Measurements from ENCODE around the gene SDCBP2.
A peak's percentile ranks its signal among the peaks of the same experiment; 100 is the strongest.

SDCBP2 gene, protein sequence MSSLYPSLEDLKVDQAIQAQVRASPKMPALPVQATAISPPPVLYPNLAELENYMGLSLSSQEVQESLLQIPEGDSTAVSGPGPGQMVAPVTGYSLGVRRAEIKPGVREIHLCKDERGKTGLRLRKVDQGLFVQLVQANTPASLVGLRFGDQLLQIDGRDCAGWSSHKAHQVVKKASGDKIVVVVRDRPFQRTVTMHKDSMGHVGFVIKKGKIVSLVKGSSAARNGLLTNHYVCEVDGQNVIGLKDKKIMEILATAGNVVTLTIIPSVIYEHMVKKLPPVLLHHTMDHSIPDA

DNA sequence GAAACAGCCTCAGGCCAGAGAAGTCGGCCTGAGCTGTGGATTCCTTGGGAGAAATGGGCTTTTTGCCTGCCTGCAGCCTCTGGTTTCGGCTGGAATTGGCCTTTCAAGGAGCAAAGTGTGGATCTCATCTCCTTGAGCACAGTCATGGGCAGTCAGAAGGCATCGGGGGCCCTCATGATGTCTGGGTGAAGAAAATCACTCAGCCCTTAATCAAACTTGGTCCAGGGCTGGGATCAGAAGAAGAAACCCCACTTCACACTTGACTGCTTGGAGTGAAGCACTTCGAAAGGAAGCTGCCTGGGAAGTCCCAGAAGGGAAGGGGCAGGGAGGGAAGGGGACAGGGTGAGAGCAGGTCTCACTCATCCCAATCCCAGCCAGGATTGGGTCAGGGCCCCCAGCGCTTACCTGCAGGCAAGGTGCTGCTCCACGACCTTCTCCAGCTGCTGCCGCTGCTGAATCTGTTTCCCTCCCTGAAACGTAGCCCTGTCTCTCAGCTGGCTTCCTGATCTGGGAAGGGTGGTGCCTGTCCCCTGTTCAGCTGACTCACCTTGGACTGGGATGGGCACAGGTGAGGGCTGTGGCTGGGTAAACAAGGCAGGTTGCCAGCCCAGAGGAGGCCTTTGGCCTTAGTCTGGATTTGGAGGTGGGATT is at the start of gene SDCBP2:
Gene SDCBP2, minus strand, starts transcription at position 460 of the 651 bp plus-strand sequence. CDS start 8,723 bp downstream, outside the sequence.
- DNase-seq, result peak; percentile 72

DNA sequence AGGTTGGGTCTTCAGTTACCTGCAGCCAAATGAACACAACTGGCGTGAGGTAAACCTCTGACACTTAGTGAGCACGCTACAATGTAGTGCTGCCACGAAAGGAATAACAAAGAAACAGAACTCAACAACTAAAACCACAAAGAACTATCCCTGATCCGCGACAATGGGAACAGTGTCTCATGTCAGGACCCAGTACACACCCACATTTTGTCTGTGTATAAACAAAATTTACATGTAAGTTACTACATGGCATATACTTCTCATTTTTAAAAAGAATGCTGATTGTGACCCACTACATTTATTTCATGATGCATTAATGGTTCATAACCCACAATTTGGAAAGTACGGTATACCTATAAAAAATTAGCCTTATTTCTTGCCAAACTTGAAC is 49.8 kb upstream of the SDCBP2 start:
- no peak for DNase-seq

DNA sequence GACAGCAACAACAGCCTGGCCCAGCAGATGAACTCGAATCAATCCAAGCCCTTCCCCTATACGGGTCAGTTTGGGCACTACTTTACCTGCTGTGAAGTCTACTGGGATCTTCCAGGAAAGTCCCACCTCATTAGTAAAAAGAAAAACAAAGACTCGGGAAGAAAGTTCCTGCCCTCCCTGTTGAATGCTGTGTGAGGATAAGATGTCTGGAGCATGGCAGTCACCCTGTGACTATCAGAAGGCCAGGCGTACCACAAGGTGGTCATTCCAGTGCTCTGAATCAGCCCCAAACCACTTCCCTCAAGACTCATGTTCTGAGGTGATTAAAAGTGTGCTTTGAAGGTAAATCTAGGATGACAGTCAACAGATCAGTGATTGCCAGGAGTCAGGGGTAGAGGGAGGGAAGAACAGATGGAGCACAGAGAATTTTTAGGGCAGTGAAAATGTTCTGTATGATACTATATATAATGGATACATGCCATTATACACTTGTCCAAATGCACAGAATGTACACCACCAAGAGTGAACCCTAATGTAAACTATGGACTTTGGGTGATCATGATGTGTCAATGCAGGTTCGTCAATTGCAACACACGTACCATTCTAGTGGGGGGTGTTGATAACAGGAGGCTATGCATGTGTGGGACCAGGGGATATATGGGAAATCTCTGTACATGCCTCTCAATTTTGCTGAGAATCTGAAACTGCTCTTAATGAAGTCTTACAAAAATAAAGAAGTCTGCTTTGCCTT is 49.2 kb upstream of the SDCBP2 start:
- no peak for DNase-seq

DNA sequence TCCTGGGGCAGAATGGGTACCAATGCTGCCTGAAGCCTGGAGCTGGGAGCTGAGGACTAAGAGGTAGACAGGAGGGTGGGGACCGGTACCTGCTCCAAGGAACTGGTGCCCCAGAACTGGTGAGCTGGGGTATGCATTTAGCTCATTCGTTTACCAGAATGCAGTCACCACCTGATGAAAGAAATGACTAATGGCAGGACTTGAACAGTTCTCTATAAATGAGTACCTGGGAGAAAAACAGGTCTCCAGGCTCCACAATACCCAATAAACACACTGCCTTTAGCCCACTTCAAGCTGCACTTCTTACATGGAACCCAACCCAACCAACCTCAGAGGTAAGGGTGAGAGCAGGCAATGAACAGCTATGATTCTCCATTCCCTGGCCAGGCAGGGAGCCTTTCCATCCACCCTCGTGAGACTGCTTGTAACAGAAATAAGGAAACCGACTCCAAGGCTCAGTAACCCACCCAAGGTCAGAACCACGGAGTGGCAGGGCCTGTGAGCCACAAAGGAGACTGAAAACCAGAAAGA is 48.5 kb upstream of the SDCBP2 start:
- no peak for DNase-seq

DNA sequence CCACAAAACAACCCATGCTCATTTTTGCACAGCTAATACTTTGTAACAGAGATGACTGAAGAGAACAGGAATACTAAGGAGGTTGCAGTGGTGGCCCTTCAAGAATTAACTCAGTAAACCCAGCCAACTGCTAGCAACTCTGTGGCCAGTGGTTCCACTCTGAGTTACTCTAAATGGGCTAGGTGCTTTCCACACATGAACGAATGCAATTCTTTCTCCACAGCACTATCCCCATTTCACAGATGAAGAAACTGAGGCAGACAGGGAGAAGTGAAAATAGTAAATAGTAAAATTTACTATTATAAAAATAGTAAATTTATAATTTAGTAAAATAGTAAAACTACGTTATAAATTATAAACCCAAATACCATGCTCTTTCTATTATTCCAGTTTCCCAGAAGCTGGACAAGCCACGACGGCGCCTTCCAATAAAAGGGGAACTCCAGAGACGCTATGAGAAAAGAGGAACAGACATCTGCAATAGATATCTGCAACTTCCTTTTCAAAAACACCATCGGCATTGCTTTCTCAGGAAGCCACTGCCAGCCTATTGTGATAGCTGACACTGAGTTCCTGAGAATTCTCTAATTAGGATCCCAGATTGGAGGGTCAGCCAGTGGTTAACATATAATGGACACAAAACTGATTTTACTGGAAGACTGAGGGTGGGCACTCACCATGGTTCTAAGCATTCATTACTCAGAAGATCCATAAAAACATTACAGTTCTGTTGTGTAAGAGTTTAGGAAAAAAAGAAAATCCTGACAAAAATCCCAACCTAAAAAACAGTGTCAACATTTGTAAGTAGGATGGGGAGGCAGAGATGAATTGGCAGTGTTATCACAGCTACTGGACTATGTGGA is 47.7 kb upstream of the SDCBP2 start:
- no peak for DNase-seq

DNA sequence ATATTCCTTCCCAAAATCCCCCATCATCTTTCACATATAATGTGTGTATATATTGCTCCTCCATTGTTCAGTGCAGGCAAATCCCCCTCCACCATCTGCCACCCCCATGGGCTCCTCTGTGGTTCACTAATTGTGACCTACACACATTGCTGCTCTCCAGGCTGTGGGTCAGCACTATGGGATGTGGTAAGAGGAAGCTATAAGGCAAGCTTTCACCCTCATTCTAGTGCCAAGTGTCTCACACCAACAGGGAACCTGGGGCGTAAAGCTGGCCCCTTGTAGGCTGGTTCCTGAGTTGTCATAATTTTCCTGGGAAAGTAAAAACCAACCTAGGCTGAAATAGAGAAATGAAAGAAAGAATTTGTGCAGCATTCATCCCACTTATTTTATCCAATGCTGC is 47.1 kb upstream of the SDCBP2 start:
- DNase-seq, result no peak

DNA sequence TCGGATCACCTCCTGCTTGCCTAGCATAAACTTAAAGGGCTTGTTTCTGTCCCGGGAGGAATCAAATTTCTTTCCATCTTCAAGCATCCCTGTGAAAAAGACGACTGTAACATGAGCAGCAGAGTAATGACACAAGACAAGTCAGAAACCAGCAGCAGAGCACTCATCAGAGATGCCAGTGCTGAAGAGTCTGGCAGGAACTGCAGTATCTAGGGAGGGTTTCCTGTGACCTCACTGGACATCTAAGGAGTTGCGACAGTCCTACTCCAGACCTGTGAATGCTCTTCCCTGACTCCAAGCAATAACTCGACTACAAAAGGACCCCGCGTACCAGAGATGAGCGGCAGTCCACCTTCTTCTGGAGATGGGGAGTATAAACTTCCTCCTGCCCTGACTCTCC is 46.6 kb upstream of the SDCBP2 start:
- no peak for DNase-seq

DNA sequence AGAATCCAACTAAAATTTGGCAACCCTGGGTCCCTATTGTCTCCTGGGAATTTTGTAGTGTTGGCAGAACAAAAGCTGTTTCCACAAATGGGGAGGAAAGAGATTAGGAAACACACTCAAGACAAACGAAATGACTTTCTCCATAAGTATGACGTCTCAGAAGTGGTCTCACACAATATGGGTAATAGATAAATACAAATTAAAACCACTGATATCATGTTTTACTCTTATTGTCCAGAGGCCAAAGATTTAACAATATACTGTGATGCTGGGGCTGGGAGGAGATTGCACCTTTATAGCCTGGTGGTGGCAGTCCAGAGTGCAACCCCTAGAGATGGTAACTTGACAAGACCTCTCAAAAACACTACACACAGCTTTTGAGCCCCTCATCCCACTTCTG is 45.3 kb upstream of the SDCBP2 start:
- no peak for DNase-seq

DNA sequence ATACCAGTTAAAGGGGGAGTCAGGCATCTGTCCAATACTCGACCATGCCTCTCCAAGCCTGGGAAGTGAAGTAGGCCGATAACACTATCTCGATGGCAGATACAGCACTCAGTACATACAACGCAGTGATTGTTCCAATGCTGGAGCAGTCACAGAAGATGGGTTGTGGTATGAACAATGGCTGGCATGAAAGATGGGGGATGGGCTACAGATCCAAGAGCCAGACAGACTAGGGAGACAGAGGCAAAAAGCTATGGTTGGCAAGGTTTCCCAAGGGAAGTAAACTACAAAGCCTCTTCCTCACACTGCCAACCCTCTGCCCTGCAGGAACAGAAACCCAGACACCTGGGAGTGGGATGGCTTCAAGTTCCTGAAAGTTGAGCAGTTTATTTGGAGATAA is 44.7 kb upstream of the SDCBP2 start:
- DNase-seq, result no peak

DNA sequence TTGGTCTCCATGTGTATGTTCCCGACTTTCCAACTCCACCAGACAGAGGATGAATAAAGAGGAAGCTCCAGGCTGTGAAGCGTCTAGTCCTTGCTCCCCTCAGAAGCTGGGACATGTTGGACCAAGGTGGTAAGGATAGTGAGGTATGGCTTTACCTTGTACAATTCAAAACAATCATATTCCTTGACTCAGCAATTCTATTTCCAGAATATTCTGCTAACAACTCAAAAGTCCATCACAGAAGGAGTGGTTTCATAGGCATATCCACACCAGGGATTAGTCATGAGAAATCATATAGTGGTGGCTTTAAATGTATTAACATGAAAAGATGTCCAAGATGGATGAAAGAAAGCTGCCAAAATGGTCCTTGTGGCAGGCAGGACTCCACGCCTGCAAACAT is 44.1 kb upstream of the SDCBP2 start:
- no peak for DNase-seq

DNA sequence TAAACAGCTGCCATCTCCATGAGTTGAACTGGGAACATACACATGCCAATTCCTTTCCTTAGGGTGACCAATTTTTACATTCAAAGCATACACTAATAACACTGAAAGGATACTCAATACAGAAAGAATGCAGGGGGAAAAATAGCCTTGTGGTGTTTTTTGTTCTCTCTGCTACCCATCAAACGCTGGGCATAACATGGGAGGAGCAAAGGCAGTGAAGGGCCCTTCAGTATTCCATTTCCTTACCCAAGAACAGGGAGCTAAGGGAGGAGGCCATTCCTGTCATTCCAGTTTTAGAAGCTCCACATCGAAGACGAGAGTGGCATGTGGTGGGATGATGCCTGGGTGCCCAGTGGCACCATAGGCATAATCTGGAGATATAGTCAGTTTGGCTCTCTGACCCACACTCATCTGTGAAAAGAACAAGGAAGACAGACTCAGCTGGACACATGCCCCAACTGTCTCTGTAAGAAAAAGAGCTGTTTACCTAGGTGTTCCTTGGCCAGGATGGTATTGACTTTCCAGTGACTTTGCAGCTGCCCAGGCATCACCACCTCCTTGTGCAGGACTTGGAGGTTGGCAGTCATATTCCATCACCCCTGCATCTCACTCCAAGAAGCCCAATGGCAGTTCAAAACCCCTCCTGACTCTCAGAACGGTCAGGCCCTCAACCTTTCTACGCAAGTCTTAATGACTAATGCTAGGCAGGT is 43.0 kb upstream of the SDCBP2 start:
- DNase-seq, result no peak

DNA sequence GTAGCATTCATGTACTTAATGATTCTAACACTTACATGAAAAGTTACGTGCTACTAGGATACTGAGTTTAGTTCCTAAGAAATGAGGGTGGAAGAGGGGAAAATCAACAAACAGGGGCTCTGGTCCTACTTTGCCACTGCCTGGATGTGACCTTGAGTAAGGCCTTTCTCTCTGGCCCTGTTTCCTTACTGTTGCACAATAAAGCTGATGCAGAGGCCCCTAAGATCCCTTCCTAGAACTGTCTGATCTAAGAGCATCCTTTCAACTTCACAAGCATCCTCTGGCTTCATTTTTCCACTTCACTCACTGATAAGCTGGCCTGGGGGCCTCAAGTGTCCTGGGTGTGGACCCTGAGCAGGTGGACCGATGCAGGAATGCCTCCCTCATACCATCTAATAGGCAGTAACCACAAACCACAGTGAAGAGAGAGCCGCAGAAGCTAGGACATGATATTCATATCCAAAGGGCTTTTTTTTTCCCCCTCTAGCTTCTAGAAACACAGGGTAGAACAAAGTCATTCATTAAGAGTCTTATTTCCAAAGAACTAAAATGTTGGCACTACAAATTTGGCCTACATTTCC is 42.4 kb upstream of the SDCBP2 start:
- no peak for DNase-seq

DNA sequence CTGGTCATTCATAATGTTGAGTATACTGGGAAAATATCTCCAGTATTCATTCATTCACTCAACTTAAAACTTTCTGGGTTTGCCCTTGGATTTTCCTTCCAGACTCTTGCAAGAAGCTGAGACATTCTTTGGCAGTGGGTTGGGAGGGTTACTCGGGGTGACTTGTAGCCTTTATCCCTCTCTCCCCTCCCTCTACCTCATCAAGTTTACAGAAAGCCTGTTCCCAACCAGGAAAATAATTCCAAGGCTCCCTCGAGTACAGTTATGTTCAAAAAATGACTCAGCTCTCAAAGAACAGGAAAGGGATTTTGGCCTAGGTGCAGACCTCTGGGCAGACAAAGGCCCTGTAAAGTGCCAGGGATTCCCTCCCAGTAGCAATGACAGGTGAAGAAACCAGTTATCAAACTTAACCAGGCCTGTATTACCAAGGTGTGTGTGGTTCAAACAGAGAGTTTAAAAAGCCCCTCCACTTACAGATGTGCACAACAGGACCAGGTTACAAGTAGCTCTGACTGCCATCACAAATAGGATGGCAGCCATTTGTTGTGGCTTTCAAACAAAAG is 41.7 kb upstream of the SDCBP2 start:
- no peak for DNase-seq

DNA sequence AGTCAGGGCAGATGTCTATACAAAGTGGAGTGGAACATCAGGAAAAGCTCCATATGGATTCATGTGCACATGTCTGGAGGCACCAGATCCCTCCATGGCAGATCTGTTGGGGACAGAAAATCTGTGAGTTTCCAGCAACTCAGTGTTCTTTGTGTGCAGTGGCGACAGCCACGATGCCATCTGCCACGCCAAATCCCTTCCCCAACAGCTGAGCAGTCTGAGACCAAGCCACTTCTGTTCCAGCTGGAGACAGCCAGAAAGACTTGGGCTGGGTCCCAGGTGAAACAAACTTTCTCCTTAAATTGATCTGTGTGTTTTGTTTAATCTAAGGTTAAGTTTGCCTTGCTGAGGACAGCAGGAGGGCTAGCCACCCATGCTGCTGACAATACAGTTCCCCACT is 41.0 kb upstream of the SDCBP2 start:
- DNase-seq, result no peak

DNA sequence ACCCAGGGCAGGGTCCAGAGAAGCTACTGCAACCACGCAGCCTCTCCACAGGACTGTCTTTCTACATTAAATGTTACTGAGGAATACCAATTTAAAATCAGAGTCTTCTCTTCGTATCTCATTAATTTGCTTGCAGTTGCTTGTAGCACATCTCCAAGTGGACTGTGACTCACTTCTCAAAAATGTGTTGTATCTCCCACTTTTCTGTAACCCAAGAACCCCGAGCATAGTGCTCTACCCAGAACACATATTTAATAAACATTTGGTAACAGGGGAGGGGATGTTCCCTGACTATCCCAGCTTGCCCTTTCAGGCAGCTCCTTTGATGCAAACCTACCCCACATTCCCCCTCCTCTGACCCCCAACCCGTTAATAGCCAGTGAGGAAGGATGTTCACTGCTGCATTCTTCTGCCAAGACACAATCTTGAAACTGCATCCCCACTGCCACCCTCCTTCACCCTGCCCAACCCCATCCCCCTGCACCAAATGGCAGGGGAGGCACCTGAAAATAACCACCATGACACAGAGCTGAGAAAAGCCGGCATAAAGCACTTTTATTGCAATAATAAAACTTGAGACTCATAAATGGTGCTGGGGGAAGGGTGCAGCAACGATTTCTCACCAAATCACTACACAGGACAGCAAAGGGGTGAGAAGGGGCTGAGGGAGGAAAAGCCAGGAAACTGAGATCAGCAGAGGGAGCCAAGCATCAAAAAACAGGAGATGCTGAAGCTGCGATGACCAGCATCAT is 39.7 kb upstream of the SDCBP2 start:
- no peak for DNase-seq

DNA sequence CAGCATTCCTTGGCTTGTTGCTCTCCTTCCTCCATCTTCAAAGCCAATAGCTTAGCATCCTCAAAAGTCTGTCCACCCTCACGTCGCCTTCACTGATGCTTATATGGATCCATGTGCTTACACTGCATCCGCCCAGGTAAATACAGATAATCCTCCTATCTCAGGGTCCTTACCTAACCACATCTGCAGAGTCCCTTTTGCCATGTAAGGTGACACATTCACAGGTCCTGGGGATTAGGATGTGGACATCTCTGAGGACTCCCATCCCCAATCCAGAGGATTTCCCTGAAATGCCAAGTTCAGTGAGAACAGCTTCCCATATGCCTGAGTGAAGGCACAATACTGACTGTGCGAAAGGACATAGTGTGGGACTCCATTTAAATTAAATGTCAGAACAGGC is 38.5 kb upstream of the SDCBP2 start:
- no peak for DNase-seq

DNA sequence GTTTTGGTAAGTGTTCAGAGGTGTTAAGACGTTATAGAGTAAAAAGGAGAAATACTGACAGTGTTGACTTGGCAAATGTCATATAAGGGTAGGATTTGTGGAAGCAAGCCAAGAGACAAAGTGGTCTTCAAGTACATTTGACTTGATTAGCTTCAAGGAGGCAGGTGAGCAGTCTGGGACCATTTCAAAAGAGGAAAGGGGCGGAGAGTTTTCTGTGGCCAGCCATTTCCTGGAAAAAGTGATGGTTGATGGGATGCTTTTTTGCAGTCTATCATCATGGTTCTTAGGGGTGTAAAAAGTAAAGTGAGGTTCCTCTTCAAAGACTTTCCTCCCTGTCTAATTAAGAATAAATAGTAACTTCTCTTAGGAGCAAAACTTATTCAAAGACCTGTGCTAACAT is 35.2 kb upstream of the SDCBP2 start:
- peak; percentile 7 for DNase-seq

DNA sequence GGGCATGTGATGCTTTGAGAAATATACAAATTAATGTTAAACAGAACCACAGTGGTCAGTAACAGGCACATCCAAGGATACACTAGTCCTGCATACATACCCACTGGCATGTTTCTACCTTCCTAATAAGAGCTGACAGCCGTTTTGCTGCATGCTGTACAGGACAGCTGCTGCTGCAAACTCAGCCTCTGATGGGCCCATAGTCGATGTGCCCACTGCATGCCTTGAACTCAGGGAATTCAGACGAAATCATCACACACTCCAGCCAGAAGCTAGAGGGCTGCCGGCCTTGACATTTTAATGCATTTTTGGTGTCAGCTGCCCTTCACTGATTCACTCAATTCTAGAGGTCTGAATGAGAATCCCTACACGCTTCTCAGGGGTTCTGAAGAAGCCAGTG is 34.6 kb upstream of the SDCBP2 start:
- DNase-seq, result no peak

DNA sequence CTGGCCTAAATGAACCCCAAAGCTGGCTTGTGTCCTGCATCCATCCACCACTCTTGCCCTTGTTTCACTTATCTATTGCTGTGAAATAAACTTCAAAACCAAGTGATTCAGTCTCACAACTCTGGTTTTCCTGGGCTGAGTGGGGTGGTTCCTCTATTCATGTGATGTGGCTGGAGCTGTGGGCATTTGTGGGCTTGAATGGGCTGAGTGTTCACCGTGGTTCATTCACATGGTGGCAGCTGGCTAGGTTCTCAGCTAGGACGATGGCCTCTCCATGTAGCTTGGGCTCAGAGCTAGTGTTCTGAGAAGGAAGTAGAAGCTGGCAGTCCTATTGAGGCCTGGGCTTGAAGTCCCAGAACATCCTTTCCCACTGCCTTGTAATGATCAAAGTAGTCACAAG is 33.5 kb upstream of the SDCBP2 start:
- no peak for DNase-seq

DNA sequence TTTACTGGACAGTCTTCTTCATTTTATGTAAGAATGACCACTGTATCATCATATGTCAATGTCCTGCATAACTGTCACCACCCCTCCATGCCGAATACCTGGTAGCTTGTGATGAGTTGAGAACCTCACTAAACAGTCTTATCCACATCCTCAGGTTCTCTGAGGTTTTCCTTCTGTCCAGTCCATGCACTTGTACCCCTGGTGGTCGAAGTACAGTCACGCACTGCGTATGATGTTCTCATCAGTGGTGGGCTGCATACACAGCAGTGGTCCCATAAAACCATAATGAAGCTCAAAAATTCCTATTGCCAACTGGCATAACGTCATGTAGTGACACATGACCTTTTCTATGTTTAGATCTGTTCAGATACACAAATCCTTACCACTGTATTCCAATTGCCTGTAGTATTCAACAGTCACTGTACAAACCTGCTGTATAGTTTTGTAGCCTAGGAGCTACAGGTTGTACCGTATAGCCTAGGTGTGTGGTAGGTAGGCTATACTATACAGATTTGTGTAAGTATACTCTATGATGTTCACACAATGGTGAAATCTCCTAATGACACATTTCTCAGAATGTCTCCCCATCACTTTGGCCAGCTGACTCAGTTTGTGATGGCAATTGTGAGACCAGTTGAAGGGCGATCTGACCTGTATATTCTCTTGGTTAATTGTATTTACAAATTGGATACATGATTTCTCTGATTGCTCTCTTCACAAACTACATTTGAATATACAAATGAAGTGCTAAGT is 31.3 kb upstream of the SDCBP2 start:
- DNase-seq, result no peak
